ENCODE data around the gene EXOC7. TPM values are rescaled to one million over a fixed set of nuclear protein-coding genes. Genes with fewer than 3 reads are reported as not detected.

The EXOC7 gene
- polyA plus RNA-seq, 4 donors: 47.3 to 88.0 (median 49.7) TPM

DNA sequence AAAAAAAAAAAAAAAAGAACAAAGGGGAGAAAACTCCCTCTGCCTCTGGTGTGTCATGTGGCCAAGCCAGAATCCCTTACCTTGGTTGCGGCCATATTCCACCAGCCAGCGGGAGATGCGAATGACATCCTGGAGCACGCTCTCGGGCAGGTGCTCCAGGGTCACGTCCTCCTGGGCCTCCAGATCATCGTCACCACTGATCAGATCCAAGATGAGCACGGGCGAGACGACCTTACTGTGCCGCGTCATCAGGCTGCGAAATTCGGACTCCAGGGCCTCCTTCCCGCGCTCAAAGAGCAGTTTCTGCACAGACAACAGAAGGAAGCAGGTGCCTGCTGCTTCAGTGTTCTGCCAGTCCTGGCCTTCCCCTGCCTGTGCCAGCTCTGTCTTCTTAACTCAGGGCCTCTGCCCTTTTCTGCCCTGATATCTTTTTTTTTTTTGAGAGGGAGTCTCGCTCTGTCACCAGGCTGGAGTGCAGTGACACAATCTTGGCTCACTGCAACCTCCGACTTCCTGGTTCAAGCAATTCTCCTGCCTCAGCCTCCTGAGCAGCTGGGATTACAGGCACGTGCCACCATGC is 5.8 kb downstream of the EXOC7 start:
- Histone ChIP-seq H3K27me3 (ENCODE audit: control insufficient read depth in 3 of 3, insufficient read depth in 3 of 3, low read length in 3 of 3) (no peaks in the 10 kb centered on the region), H3K27ac (ENCODE audit: low read depth in 1 of 3, low read length in 2 of 3) (no peak overlapping the region), H3K9me3 (ENCODE audit: control insufficient read depth in 2 of 2, insufficient read depth in 1 of 2, low read depth in 1 of 2, low read length in 1 of 2) (no peaks in the 10 kb centered on the region), H3K4me1 (ENCODE audit: control insufficient read depth in 3 of 3, insufficient read depth in 2 of 3, low read depth in 1 of 3, low read length in 2 of 3) (peaks cover 0 to 4% (median 3%) of the 10 kb centered on the region in 3 donors), H3K4me3 (ENCODE audit: low read depth in 1 of 3, low read length in 3 of 3) (no peak overlapping the region), H3K36me3 (ENCODE audit: control insufficient read depth in 3 of 3, insufficient read depth in 2 of 3, low read depth in 1 of 3, low read length in 3 of 3) (peaks cover 12 to 75% (median 14%) of the 10 kb centered on the region in 3 donors)
- no peak for DNase-seq
- 91 to 95% (median 92%) methylated on average over 18 to 19 of the region's 19 CpGs for WGBS, 3 donors
- no peak for FAIRE-seq

DNA sequence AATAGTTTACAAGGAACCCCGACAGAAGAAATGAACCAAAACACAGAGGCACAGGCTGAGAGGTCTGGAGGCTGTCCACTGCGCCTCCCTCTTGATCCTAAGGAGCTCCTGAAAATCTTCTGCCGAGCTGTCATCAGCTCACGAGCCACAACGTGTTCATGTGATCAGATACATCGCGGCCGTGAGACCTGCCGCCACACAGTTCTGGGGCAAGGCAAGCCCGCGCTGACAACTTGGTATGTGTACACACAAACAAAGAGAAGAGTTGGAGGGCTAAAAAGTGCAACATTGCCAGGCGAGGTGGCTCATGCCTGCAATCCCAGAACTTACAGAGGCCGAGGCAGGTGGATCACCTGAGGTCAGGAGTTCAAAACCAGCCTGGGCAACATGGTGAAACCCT is 7.6 kb downstream of the EXOC7 start:
- DNase-seq (no peak), FAIRE-seq (no peak)
- H3K4me1 ChIP-seq (ENCODE audit: control insufficient read depth in 3 of 3, insufficient read depth in 2 of 3, low read depth in 1 of 3, low read length in 2 of 3): no peaks in the 10 kb centered on the region
- H3K9me3 ChIP-seq (ENCODE audit: control insufficient read depth in 2 of 2, insufficient read depth in 1 of 2, low read depth in 1 of 2, low read length in 1 of 2): no peaks in the 10 kb centered on the region
- 88 to 91% (median 91%) methylated on average over 13 of the region's 13 CpGs for WGBS, 3 donors
- peaks cover 12 to 82% (median 14%) of the 10 kb centered on the region in 3 donors for H3K36me3 ChIP-seq (ENCODE audit: control insufficient read depth in 3 of 3, insufficient read depth in 2 of 3, low read depth in 1 of 3, low read length in 3 of 3)
- no peak overlapping the region for H3K27ac ChIP-seq (ENCODE audit: low read depth in 1 of 3, low read length in 2 of 3)
- no peak overlapping the region for H3K4me3 ChIP-seq (ENCODE audit: low read depth in 1 of 3, low read length in 3 of 3)
- H3K27me3 ChIP-seq (ENCODE audit: control insufficient read depth in 3 of 3, insufficient read depth in 3 of 3, low read length in 3 of 3): no peaks in the 10 kb centered on the region

DNA sequence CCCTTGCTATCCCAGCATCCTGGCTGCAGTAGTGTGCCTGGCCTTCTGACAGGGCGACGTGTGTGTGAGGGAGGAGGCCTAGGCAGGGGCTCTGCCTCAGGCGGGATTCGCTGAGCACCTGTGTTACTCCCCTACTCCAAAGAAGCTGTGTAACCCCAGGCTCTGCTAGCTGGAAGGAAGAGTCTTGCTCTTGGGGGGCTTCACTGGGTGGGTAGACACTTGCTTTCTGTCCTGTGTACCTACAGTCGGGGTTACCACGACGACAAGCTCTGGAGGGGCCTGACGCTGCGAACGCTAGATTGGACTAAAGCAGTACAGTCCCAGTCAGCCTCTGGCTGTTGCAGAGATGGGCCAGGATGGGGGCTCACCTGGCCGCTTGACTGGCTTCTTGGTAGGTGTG is 9.5 kb downstream of the EXOC7 start:
- FAIRE-seq: no peak
- no peaks in the 10 kb centered on the region for H3K4me1 ChIP-seq (ENCODE audit: control insufficient read depth in 3 of 3, insufficient read depth in 2 of 3, low read depth in 1 of 3, low read length in 2 of 3)
- 87 to 96% (median 89%) methylated on average over 11 of the region's 11 CpGs for WGBS, 3 donors
- H3K4me3 ChIP-seq (ENCODE audit: low read depth in 1 of 3, low read length in 3 of 3): no peak overlapping the region
- no peaks in the 10 kb centered on the region for H3K27me3 ChIP-seq (ENCODE audit: control insufficient read depth in 3 of 3, insufficient read depth in 3 of 3, low read length in 3 of 3)
- H3K27ac ChIP-seq (ENCODE audit: low read depth in 1 of 3, low read length in 2 of 3): no peak overlapping the region
- DNase-seq: no peak
- peaks cover 7 to 87% (median 22%) of the 10 kb centered on the region in 3 donors for H3K36me3 ChIP-seq (ENCODE audit: control insufficient read depth in 3 of 3, insufficient read depth in 2 of 3, low read depth in 1 of 3, low read length in 3 of 3)
- H3K9me3 ChIP-seq (ENCODE audit: control insufficient read depth in 2 of 2, insufficient read depth in 1 of 2, low read depth in 1 of 2, low read length in 1 of 2): no peaks in the 10 kb centered on the region

DNA sequence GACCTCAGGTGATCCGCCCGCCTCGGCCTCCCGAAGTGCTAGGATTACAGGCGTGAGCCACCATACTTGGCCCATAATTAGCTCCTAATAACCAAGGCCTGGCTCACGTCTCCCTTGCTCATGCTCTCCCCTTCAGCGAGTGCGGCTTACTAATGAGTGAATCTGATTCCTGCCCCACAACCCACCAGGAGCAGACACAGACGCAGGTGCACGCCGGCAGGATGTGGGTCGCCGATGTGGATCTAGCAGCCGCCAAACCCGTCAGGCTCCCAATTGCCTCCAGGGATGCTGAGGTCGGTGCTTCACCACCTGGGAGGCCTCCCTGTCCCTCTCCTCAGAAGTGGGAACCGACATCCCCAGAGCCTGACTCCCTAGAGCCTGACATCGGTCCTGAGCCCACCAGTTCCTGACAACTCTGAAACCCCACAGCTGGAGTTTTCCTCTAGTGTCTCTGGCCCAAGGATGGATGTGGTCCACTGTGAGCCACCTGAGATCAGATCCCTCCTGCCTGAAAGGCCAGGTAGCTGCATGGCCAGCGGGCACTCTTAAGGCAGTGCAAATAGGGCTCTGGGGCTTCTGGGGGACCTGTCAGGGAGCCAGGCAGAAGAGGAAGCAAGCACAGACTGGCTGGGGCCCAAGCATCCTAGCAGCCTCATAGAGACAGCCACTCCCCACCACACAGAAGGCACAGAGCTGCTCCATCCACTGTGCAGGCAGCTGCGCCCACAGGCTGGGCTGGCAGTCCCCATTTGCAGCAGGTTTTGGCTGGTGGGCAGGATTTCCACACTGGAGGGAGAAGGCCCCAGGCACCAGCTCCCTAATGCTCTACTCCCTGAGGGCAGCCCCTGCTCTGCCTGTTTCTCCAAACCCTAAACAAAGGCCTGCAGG is 10.8 kb downstream of the EXOC7 start:
- H3K9me3 ChIP-seq (ENCODE audit: control insufficient read depth in 2 of 2, insufficient read depth in 1 of 2, low read depth in 1 of 2, low read length in 1 of 2): no peaks in the 10 kb centered on the region
- no peak for DNase-seq
- no peaks in the 10 kb centered on the region for H3K4me1 ChIP-seq (ENCODE audit: control insufficient read depth in 3 of 3, insufficient read depth in 2 of 3, low read depth in 1 of 3, low read length in 2 of 3)
- H3K27ac ChIP-seq (ENCODE audit: low read depth in 1 of 3, low read length in 2 of 3): no peak overlapping the region
- H3K27me3 ChIP-seq (ENCODE audit: control insufficient read depth in 3 of 3, insufficient read depth in 3 of 3, low read length in 3 of 3): no peaks in the 10 kb centered on the region
- FAIRE-seq: no peak
- no peak overlapping the region for H3K4me3 ChIP-seq (ENCODE audit: low read depth in 1 of 3, low read length in 3 of 3)
- peaks cover 9 to 92% (median 25%) of the 10 kb centered on the region in 3 donors for H3K36me3 ChIP-seq (ENCODE audit: control insufficient read depth in 3 of 3, insufficient read depth in 2 of 3, low read depth in 1 of 3, low read length in 3 of 3)
- 95 to 97% (median 97%) methylated on average over 18 to 20 of the region's 20 CpGs for WGBS, 3 donors

DNA sequence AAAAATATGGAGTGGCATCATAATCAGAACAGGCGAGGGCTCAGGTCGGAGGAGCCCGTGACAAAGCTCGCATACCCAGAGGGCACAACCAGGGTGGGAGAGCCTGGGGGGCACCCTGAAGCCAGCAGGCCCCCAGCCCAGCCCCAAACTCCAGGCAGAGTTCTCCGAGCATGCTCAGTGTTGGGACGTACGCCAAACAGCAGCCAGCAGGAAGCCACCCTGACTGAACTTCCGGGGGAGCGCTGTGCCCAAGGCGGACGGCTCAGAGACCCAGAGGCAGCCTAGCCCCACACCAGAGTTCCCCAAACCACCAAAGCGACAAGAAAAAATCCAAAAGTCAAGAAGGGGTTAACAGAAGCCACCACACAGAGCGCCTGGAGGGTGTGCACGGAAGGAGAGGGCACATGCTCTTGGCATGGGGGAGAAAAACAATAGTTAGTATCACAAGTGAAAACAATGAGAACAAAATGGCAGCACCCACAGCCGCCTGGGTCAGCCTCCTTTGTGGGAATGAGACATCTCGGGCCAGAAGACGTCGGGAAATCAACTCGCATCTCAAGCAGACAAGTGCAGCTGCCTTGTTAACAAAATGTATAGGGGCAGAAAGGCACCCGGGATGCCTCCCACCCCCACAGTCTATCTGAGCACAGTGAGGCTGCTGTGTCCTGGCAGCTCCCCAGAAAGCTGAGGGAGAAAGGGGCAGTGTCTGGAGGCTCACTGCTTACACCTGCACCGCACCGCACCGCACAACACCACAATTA is 11.9 kb downstream of the EXOC7 start:
- FAIRE-seq (no peak), DNase-seq (no peak)
- Histone ChIP-seq H3K4me1 (ENCODE audit: control insufficient read depth in 3 of 3, insufficient read depth in 2 of 3, low read depth in 1 of 3, low read length in 2 of 3) (no peaks in the 10 kb centered on the region), H3K27me3 (ENCODE audit: control insufficient read depth in 3 of 3, insufficient read depth in 3 of 3, low read length in 3 of 3) (no peaks in the 10 kb centered on the region), H3K27ac (ENCODE audit: low read depth in 1 of 3, low read length in 2 of 3) (no peak overlapping the region), H3K36me3 (ENCODE audit: control insufficient read depth in 3 of 3, insufficient read depth in 2 of 3, low read depth in 1 of 3, low read length in 3 of 3) (peaks cover 9 to 94% (median 22%) of the 10 kb centered on the region in 3 donors), H3K9me3 (ENCODE audit: control insufficient read depth in 2 of 2, insufficient read depth in 1 of 2, low read depth in 1 of 2, low read length in 1 of 2) (no peaks in the 10 kb centered on the region), H3K4me3 (ENCODE audit: low read depth in 1 of 3, low read length in 3 of 3) (no peak overlapping the region)
- WGBS, 3 donors: 73 to 92% (median 79%) methylated on average over 23 of the region's 23 CpGs

DNA sequence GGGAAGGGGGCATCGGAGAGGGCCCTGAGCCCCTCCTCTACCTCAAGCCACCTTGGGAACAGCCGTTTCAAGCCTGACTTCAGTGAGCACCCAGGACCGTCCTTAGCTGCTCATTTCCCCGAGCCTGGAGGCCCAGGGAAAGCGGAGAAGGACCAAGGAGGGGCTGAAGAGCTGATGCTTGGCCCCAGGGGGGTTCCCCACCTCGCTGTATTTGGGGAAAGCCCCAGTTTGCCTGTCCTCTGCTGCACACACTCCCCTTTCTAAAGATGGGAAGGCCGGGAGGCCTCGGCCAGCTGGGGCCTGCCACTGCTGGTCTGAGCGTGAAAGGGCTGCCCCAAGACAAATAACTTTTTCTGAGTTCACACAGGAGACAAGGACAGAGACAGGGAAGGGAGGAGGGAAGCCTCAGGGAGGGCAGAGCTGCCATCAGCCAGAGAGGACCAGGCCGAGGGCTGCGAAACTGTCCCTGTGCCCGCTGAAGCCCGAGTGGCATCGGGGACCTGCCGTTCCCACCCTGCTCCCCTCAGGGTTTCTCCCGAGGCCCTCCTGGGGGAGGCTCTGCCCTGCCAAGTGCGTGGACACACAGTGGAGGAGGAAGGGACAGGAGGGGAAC is 13.0 kb downstream of the EXOC7 start:
- DNase-seq (no peak), FAIRE-seq (no peak)
- Histone ChIP-seq H3K4me3 (ENCODE audit: low read depth in 1 of 3, low read length in 3 of 3) (no peak overlapping the region), H3K36me3 (ENCODE audit: control insufficient read depth in 3 of 3, insufficient read depth in 2 of 3, low read depth in 1 of 3, low read length in 3 of 3) (peaks cover 5 to 96% (median 19%) of the 10 kb centered on the region in 3 donors), H3K9me3 (ENCODE audit: control insufficient read depth in 2 of 2, insufficient read depth in 1 of 2, low read depth in 1 of 2, low read length in 1 of 2) (no peaks in the 10 kb centered on the region), H3K27ac (ENCODE audit: low read depth in 1 of 3, low read length in 2 of 3) (no peak overlapping the region), H3K27me3 (ENCODE audit: control insufficient read depth in 3 of 3, insufficient read depth in 3 of 3, low read length in 3 of 3) (no peaks in the 10 kb centered on the region), H3K4me1 (ENCODE audit: control insufficient read depth in 3 of 3, insufficient read depth in 2 of 3, low read depth in 1 of 3, low read length in 2 of 3) (no peaks in the 10 kb centered on the region)
- WGBS, 3 donors: 89 to 90% (median 90%) methylated on average over 17 of the region's 17 CpGs

DNA sequence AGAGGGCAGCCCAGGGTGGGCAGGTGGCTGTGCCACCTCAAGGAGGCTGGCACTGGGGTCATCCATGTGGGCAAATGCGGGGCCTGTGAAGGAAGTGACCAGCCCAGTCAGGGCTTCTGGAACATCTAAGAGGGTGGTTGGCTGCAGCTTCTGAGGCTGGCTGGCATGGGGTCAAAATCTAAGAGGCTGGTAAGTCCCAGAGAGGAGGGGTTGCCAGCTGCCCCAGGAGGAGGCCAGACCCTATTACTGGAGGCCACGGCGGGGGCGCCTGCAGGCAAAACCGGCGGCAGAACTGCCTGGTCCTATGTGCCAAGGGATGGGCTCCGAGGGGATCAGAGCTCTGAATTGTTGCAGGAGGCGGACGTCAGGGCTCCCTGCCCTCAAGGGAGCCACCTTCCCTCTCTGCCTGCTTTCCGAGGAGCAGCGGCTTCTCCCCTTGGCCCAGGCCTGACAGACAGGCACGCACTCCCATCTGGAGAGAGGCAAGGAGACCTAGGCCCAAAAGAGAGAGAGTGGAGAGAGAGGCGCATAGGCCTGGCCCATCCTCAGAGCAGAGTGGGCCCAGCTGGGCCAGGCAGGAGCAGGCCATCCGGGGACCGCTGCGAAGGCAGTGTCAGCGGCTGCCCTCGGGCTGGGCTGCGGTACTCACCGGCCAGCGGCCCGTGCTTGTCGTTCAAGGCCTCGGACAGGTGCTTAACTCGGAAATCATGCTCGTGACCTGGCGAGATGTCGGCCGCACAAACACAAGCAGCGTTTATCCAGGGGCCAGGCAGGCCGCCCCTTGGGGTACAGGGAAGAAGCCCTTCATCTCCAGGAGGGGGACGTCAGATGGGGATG is 13.7 kb downstream of the EXOC7 start:
- Histone ChIP-seq H3K27ac (ENCODE audit: low read depth in 1 of 3, low read length in 2 of 3) (no peak overlapping the region), H3K4me1 (ENCODE audit: control insufficient read depth in 3 of 3, insufficient read depth in 2 of 3, low read depth in 1 of 3, low read length in 2 of 3) (no peaks in the 10 kb centered on the region), H3K36me3 (ENCODE audit: control insufficient read depth in 3 of 3, insufficient read depth in 2 of 3, low read depth in 1 of 3, low read length in 3 of 3) (peaks cover 10 to 99% (median 18%) of the 10 kb centered on the region in 3 donors), H3K4me3 (ENCODE audit: low read depth in 1 of 3, low read length in 3 of 3) (no peak overlapping the region), H3K27me3 (ENCODE audit: control insufficient read depth in 3 of 3, insufficient read depth in 3 of 3, low read length in 3 of 3) (no peaks in the 10 kb centered on the region), H3K9me3 (ENCODE audit: control insufficient read depth in 2 of 2, insufficient read depth in 1 of 2, low read depth in 1 of 2, low read length in 1 of 2) (no peaks in the 10 kb centered on the region)
- DNase-seq (no peak), FAIRE-seq (no peak)
- 90 to 96% (median 95%) methylated on average over 30 to 32 of the region's 32 CpGs for WGBS, 3 donors

All from small intestine (tissue), 7 donors.